NB4 (cell line): ENCODE data around the gene CDKL4.

Experiments
- DNase-seq: peaks from one replicate; pipeline ENCODE4 v3.0.0; 2010; ENCODE audit warnings: low read depth
- H3K4me3 ChIP-seq: one replicate; pipeline ENCODE4 v1.5.1; 2011; ENCODE audit warnings: mild to moderate bottlenecking, low read depth, low read length, moderate library complexity
- CTCF ChIP-seq: IDR thresholded peaks from one replicate; pipeline ENCODE4 v1.5.1; 2012; ENCODE audit warnings: low read depth, low read length
- MAX ChIP-seq: IDR thresholded peaks from 2 replicates; pipeline ENCODE4 v1.6.1; 2011; ENCODE audit warnings: low read depth, low read length
- MYC ChIP-seq: IDR thresholded peaks from 2 replicates; pipeline ENCODE4 v1.6.1; 2011; ENCODE audit warnings: low read depth, low read length
- POLR2A ChIP-seq: IDR thresholded peaks from 2 replicates; pipeline ENCODE4 v1.6.1; 2011; ENCODE audit warnings: mild to moderate bottlenecking; ENCODE audit not compliant: insufficient read length; ENCODE audit errors: extremely low read depth

Gene CDKL4

GRCh38 chr2:39171621-39172020, 72.1 kb downstream of the CDKL4 start:
- no peak overlapping the region for H3K4me3 ChIP-seq
- no peak for TF ChIP-seq POLR2A
- TF ChIP-seq CTCF: no peak
- TF ChIP-seq MAX: no peak
- TF ChIP-seq MYC: no peak
- DNase-seq: no peak

- TF ChIP-seq MYC: no peak
- no peak for TF ChIP-seq CTCF
- TF ChIP-seq POLR2A: no peak
- TF ChIP-seq MAX: no peak
- DNase-seq: peak; percentile 17
- H3K4me3 ChIP-seq: no peak overlapping the region
Observed at GRCh38 chr2:39164089-39164488, 79.7 kb downstream of the CDKL4 start.

GRCh38 chr2:39160982-39161381, 82.8 kb downstream of the CDKL4 start:
- TF ChIP-seq MAX (no peak), POLR2A (no peak), CTCF (no peak), MYC (no peak)
- no peak overlapping the region for H3K4me3 ChIP-seq
- DNase-seq: no peak

GRCh38 chr2:39159283-39159682, 84.5 kb downstream of the CDKL4 start:
- H3K4me3 ChIP-seq: no peak overlapping the region
- TF ChIP-seq POLR2A: no peak
- TF ChIP-seq MAX: no peak
- no peak for TF ChIP-seq MYC
- no peak for TF ChIP-seq CTCF
- DNase-seq: no peak

GRCh38 chr2:39158351-39158750, 85.4 kb downstream of the CDKL4 start:
- TF ChIP-seq POLR2A (no peak), CTCF (no peak), MAX (no peak), MYC (no peak)
- no peak for DNase-seq
- H3K4me3 ChIP-seq: no peak overlapping the region

- H3K4me3 ChIP-seq: no peak overlapping the region
- TF ChIP-seq MAX (no peak), CTCF (no peak), MYC (no peak), POLR2A (no peak)
- no peak for DNase-seq
Observed at GRCh38 chr2:39156846-39157245, 86.9 kb downstream of the CDKL4 start.
